Measurements from ENCODE around the gene EIF1AD.

DNA sequence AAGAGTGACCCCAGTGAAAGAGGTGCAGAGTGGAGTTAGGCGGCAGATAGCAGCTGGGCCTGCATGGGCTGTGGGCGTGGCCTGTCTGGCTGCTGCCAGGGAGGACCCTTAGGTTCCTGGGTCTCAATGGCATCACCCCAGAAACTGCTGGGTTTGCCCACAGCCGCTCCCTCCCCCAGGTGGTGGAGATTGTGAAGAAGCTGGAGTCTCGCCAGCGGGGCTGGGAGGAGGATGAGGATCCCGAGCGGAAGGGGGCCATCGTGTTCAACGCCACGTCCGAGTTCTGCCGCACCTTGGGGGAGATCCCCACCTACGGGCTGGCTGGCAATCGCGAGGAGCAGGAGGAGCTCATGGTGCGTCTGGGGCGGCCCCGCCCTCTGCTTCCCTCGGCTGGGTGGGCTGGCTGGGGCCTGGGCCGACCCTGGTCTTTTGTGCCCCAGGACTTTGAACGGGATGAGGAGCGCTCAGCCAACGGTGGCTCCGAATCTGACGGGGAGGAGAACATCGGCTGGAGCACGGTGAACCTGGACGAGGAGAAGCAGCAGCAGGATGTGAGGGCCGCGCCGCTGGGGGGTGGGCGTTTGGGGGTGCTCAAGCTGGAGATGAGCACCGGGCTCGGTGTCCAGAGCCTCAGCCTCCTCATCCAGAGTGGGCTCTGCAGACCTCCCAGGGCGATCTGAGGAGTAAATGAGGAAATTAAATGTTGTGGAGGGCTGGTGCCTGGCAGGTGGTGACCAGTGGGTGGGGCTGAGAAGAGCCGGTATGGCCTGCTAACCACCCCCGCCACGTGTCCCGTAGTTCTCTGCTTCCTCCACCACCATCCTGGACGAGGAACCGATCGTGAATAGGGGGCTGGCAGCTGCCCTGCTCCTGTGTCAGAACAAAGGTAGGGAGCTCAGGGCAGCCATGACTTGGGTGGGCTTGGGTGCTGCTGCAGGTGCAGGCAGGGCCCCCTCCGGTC, 25.5 kb downstream of the EIF1AD start:
- TF ChIP-seq, protein P1, sequence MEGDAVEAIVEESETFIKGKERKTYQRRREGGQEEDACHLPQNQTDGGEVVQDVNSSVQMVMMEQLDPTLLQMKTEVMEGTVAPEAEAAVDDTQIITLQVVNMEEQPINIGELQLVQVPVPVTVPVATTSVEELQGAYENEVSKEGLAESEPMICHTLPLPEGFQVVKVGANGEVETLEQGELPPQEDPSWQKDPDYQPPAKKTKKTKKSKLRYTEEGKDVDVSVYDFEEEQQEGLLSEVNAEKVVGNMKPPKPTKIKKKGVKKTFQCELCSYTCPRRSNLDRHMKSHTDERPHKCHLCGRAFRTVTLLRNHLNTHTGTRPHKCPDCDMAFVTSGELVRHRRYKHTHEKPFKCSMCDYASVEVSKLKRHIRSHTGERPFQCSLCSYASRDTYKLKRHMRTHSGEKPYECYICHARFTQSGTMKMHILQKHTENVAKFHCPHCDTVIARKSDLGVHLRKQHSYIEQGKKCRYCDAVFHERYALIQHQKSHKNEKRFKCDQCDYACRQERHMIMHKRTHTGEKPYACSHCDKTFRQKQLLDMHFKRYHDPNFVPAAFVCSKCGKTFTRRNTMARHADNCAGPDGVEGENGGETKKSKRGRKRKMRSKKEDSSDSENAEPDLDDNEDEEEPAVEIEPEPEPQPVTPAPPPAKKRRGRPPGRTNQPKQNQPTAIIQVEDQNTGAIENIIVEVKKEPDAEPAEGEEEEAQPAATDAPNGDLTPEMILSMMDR (IDR thresholded peaks at IDR 0.05): no peak
- TF ChIP-seq POLR2AphosphoS5 (IDR thresholded peaks at IDR 0.05) (no peak), POLR2A (IDR thresholded peaks at IDR 0.05) (no peak)
